Stimulated activated CD4-positive, alpha-beta T cell treated with anti-CD3 and anti-CD28 coated beads, TNF-alpha, amount 100 ng/mL, for 48 hours (primary cell): ENCODE data around the gene OR2AK2.
A peak's percentile ranks its signal among the peaks of the same experiment; 100 is the strongest.

Source experiments
- DNase-seq, 3 donors: peaks; one replicate each; pipeline ENCODE4 v3.0.0-alpha.2; 2020; ENCODE audit warnings: low read depth in 3 of 3

Gene OR2AK2

GRCh38 chr1:247964933-247965332, at the start of gene OR2AK2:
Gene OR2AK2, plus strand, starts transcription at chr1:247965233. Its CDS starts 144 bp downstream, at chr1:247965377.
- DNase-seq: no peak

- DNase-seq: no peak
Observed at GRCh38 chr1:247919952-247920351, 45.1 kb upstream of the OR2AK2 start, which contains the start of gene OR2T8. Gene OR2T8, plus strand, starts transcription at chr1:247920252. Its CDS starts 766 bp downstream, at chr1:247921018.

- DNase-seq: no peak
Observed at GRCh38 chr1:247923941-247924340, 41.1 kb upstream of the OR2AK2 start.

- DNase-seq: no peak
Observed at GRCh38 chr1:247924868-247925267, 40.2 kb upstream of the OR2AK2 start, which contains the start of gene OR2AJ1. Gene OR2AJ1, plus strand, starts transcription at chr1:247924889. Its CDS starts 8,880 bp downstream, at chr1:247933769.

GRCh38 chr1:247933989-247934388, 31.0 kb upstream of the OR2AK2 start:
- no peak for DNase-seq

GRCh38 chr1:247935781-247936180, 29.3 kb upstream of the OR2AK2 start:
- DNase-seq: no peak

GRCh38 chr1:247936415-247936814, 28.6 kb upstream of the OR2AK2 start:
- no peak for DNase-seq

- DNase-seq: peak; percentile 40 to 92 (median 87)
Observed at GRCh38 chr1:247936965-247937734, 27.9 kb upstream of the OR2AK2 start.

- DNase-seq: no peak
Observed at GRCh38 chr1:247942624-247943023, 22.4 kb upstream of the OR2AK2 start.

- no peak for DNase-seq
Observed at GRCh38 chr1:247948558-247948957, 16.5 kb upstream of the OR2AK2 start, which contains the start of gene OR2L8. Gene OR2L8, plus strand, starts transcription at chr1:247948858. Its CDS starts 0 bp downstream, at chr1:247948858.

- no peak for DNase-seq
Observed at GRCh38 chr1:247953408-247953807, 11.6 kb upstream of the OR2AK2 start.

- DNase-seq: no peak
Observed at GRCh38 chr1:247961791-247962190, 3.2 kb upstream of the OR2AK2 start.

- no peak for DNase-seq
Observed at GRCh38 chr1:247962911-247963588, 2.0 kb upstream of the OR2AK2 start.

- DNase-seq: no peak
Observed at GRCh38 chr1:247966532-247967204, 1.6 kb downstream of the OR2AK2 start.

- DNase-seq: no peak
Observed at GRCh38 chr1:247992986-247993385, 28.0 kb downstream of the OR2AK2 start.

- DNase-seq: no peak
Observed at GRCh38 chr1:247998811-247999210, 33.8 kb downstream of the OR2AK2 start.

- DNase-seq: no peak
Observed at GRCh38 chr1:248000169-248000568, 35.1 kb downstream of the OR2AK2 start.

GRCh38 chr1:248007778-248008177, 42.7 kb downstream of the OR2AK2 start:
- DNase-seq: no peak

- no peak for DNase-seq
Observed at GRCh38 chr1:248009681-248010080, 44.6 kb downstream of the OR2AK2 start.

GRCh38 chr1:248013229-248013710, 48.2 kb downstream of the OR2AK2 start, which contains the start of gene OR2L5:
Gene OR2L5, plus strand, starts transcription at chr1:248013660. Its CDS starts 8,288 bp downstream, at chr1:248021948.
- DNase-seq: no peak

- no peak for DNase-seq
Observed at GRCh38 chr1:248015803-248016202, 50.8 kb downstream of the OR2AK2 start.
